Panc1 (cell line): ENCODE results near the gene FGGY. TPM values are rescaled to one million over a fixed set of nuclear protein-coding genes. Genes with fewer than 3 reads are reported as not detected.

ENCODE experiments used
- ATAC-seq: fragments of 200-7000 bp; cut with Tn5 transposase; 2 replicates; pipeline ENCODE4 v1.9.1; 2020; ENCODE audit warnings: mild to moderate bottlenecking, moderate library complexity
- BruUV-seq: library from RNA; stranded (reverse); fragments of 400-500 nt; replicated peaks from 2 replicates; lab custom pipeline; 2021; lab: Mats Ljungman, UMichigan
- CTCF ChIA-PET: fragments of 300-600 bp; sonication (Branson Sonifier 250); formaldehyde crosslinking; loops from one replicate; lab custom pipeline; 2022; ENCODE audit warnings: antibody characterized with exemption; lab: Charles Lee
- POLR2A ChIA-PET: fragments of 300-600 bp; sonication (Branson Sonifier 250); formaldehyde crosslinking; loops from one replicate; lab custom pipeline; 2022; ENCODE audit warnings: antibody characterized with exemption; lab: Charles Lee
- DNase-seq: peaks from one replicate; pipeline ENCODE4 v3.0.0-alpha.2; 2010; ENCODE audit warnings: low read depth, low spot score
- H3K27ac ChIP-seq: 2 replicates; pipeline ENCODE4 v1.5.1; 2011; ENCODE audit warnings: mild to moderate bottlenecking, low read length, inconsistent platforms
- H3K27me3 ChIP-seq: fragments of 200-500 bp; sonication (Bioruptor generic); 2 replicates; pipeline ENCODE4 v1.6.0; 2014; ENCODE audit warnings: low read length, inconsistent platforms; ENCODE audit not compliant: control insufficient read depth, insufficient read depth
- H3K36me3 ChIP-seq: fragments of 200-500 bp; sonication (Bioruptor generic); 2 replicates; pipeline ENCODE4 v1.5.1; 2014; ENCODE audit warnings: inconsistent platforms, mild to moderate bottlenecking, low read length, moderate library complexity; ENCODE audit not compliant: control insufficient read depth, insufficient read depth
- H3K4me1 ChIP-seq: 2 replicates; pipeline ENCODE4 v1.5.1; 2011; ENCODE audit warnings: inconsistent platforms, mild to moderate bottlenecking, low read length, moderate library complexity; ENCODE audit not compliant: control insufficient read depth, insufficient read depth
- H3K4me3 ChIP-seq, 2 experiments: 2 replicates each; pipeline ENCODE4 v1.5.1; 2011 to 2012; ENCODE audit warnings: low read depth in 2 of 2, low read length in 2 of 2, mild to moderate bottlenecking in 2 of 2, inconsistent platforms in 1 of 2, moderate library complexity in 1 of 2
- H3K9me3 ChIP-seq: fragments of 200-500 bp; sonication (Bioruptor generic); 2 replicates; pipeline ENCODE4 v1.5.1; 2014; ENCODE audit warnings: low read depth, mild to moderate bottlenecking, inconsistent platforms, low read length, moderate library complexity; ENCODE audit not compliant: control insufficient read depth, insufficient read depth
- CTCF ChIP-seq: fragments of 450-650 bp; IDR thresholded peaks from 2 replicates; pipeline ENCODE4 v1.5.1; 2017; ENCODE audit warnings: mild to moderate bottlenecking
- POLR2AphosphoS5 ChIP-seq: IDR thresholded peaks from 2 replicates; pipeline ENCODE4 v1.6.1; 2012; ENCODE audit warnings: mild to moderate bottlenecking, low read depth, low read length, moderate library complexity
- REST ChIP-seq, 2 experiments: IDR thresholded peaks; 2 replicates each; pipeline ENCODE4 v1.6.1; 2011 to 2012; ENCODE audit warnings: low read depth in 2 of 2, control low read depth in 1 of 2, low read length in 1 of 2, mild to moderate bottlenecking in 1 of 2, moderate library complexity in 1 of 2; ENCODE audit not compliant: insufficient read depth in 1 of 2
- SIN3A ChIP-seq: IDR thresholded peaks from 2 replicates; pipeline ENCODE4 v1.6.1; 2012; ENCODE audit warnings: low read depth, mild to moderate bottlenecking, low read length, moderate library complexity, borderline replicate concordance; ENCODE audit not compliant: insufficient read depth
- TCF7L2 ChIP-seq: IDR thresholded peaks from 2 replicates; pipeline ENCODE4 v1.6.1; 2011; ENCODE audit warnings: mild to moderate bottlenecking, low read depth, low read length, inconsistent platforms
- in situ Hi-C: cut with HindIII; loops from 2 replicates; pipeline ENCODE4 v1.10.0; 2016; ENCODE audit warnings: low sequenced_read_pairs, low pct_unique_long_range_greater_than_20kb
- intact Hi-C: fragments of 100-400 bp; cut with micrococcal nuclease; formaldehyde crosslinking; loops from one replicate; pipeline ENCODE4 v1.10.0; 2022; ENCODE audit not compliant: unreplicated experiment
- total RNA-seq: library from RNA; stranded (reverse); gene quantifications from one replicate; pipeline ENCODE4 v1.2.1, GENCODE V29; 2021; ENCODE audit not compliant: unreplicated experiment

The FGGY gene
- total RNA-seq, 1 experiment from 2014 or later, result 15.5 TPM

- TF ChIP-seq CTCF (no peak), TCF7L2 (no peak), REST (IDR thresholded peaks at IDR 0.05; ENCODE audit: insufficient read depth in 1 of 2, low read depth in 2 of 2, low read length in 1 of 2) (no peak), POLR2AphosphoS5 (no peak), SIN3A (no peak)
- Histone ChIP-seq H3K27me3 (no peaks in the 10 kb centered on the region), H3K4me1 (peaks cover 3% of the 10 kb centered on the region; the same call in 1 of the 2 replicates), H3K27ac (no peak overlapping the region), H3K36me3 (no peaks in the 10 kb centered on the region), H3K4me3 (no peak overlapping the region), H3K9me3 (no peaks in the 10 kb centered on the region)
- no TSS peak for BruUV-seq
- DNase-seq, result no peak
- no peak for ATAC-seq
- intact Hi-C loops (no loop called here), in situ Hi-C loops (no loop called here)
- POLR2A ChIA-PET, result no interaction called here
- CTCF ChIA-PET, result no interaction called here
Measured at GRCh38 chr1:59352065-59352464, 55.2 kb downstream of the FGGY start.

DNA sequence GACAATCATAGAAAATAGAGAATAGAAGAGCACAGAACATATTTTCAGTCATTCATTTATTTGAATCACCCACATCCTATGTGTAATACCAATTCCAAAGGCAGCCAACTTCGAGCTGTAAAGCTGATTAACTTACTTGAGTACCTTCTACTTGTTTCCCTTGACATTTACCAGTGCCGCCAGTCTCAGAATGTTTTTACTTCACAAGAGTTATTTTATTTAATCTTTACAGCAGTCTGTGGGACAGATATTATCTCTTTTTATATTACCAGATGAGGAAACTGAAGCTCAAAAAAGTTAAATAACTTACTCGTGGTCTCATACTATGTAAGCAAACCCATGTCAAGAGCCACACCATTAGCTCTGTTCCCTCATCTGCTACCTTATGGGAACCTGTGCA is 56.6 kb downstream of the FGGY start:
- POLR2A ChIA-PET, result no interaction called here
- H3K4me1 ChIP-seq, result peaks cover 3% of the 10 kb centered on the region; the same call in 1 of the 2 replicates
- no TSS peak for BruUV-seq

More for the DNA sequence above, 56.6 kb downstream of the FGGY start:
- intact Hi-C loops, result no loop called here
- TF ChIP-seq REST (IDR thresholded peaks at IDR 0.05; ENCODE audit: insufficient read depth in 1 of 2, low read depth in 2 of 2, low read length in 1 of 2), result no peak
- no peak for TF ChIP-seq TCF7L2
- TF ChIP-seq SIN3A, result no peak
- no peak for TF ChIP-seq POLR2AphosphoS5
- no peak for TF ChIP-seq CTCF
- ATAC-seq (no peak), DNase-seq (no peak)
- Histone ChIP-seq H3K9me3 (no peaks in the 10 kb centered on the region), H3K36me3 (no peaks in the 10 kb centered on the region), H3K27ac (no peak overlapping the region), H3K27me3 (no peaks in the 10 kb centered on the region), H3K4me3 (no peak overlapping the region)
- in situ Hi-C loops, result no loop called here
- CTCF ChIA-PET, result no interaction called here
